Neuronal stem cell (in vitro differentiated cells): ENCODE measurements around the gene ZNF628.
A peak's percentile ranks its signal among the peaks of the same experiment; 100 is the strongest.

ENCODE experiments used
- DNase-seq: peaks from one replicate; pipeline ENCODE4 v3.0.0-alpha.2; 2013; ENCODE audit warnings: low spot score
- H2AFZ ChIP-seq: one replicate; pipeline ENCODE4 v1.6.1; 2013; ENCODE audit warnings: mild to moderate bottlenecking, low read length, inconsistent platforms
- H2AK5ac ChIP-seq: 2 replicates; pipeline ENCODE4 v1.6.1; 2013; ENCODE audit warnings: low read depth, mild to moderate bottlenecking, inconsistent platforms, low read length, moderate library complexity, mixed read lengths
- H2BK120ac ChIP-seq: 2 replicates; pipeline ENCODE4 v1.6.1; 2013; ENCODE audit warnings: low read depth, mild to moderate bottlenecking, inconsistent platforms, low read length, moderate library complexity, mixed read lengths
- H2BK12ac ChIP-seq: one replicate; pipeline ENCODE4 v1.6.1; 2013; ENCODE audit warnings: low read length, inconsistent platforms
- H2BK15ac ChIP-seq: 2 replicates; pipeline ENCODE4 v1.6.1; 2013; ENCODE audit warnings: mild to moderate bottlenecking, low read length, inconsistent platforms, mixed read lengths
- H2BK5ac ChIP-seq: one replicate; pipeline ENCODE4 v1.6.1; 2013; ENCODE audit warnings: inconsistent platforms, mild to moderate bottlenecking, low read length, moderate library complexity
- H3K14ac ChIP-seq: one replicate; pipeline ENCODE4 v1.6.1; 2013; ENCODE audit warnings: low read length, inconsistent platforms
- H3K18ac ChIP-seq: 2 replicates; pipeline ENCODE4 v1.6.1; 2013; ENCODE audit warnings: low read length, inconsistent platforms
- H3K23ac ChIP-seq: 2 replicates; pipeline ENCODE4 v1.6.1; 2013; ENCODE audit warnings: low read depth, mild to moderate bottlenecking, mixed read lengths, low read length, inconsistent platforms; ENCODE audit not compliant: poor library complexity
- H3K27ac ChIP-seq: replicated peaks from 3 replicates; pipeline ENCODE4 v1.5.1; 2013; ENCODE audit warnings: low read length, inconsistent platforms
- H3K27me3 ChIP-seq, 3 experiments: 2 replicates each; pipeline ENCODE4 v1.6.1; 2013; ENCODE audit warnings: low read length in 3 of 3, mild to moderate bottlenecking in 2 of 3, inconsistent platforms in 1 of 3, low read depth in 1 of 3, mixed read lengths in 1 of 3, moderate library complexity in 1 of 3; ENCODE audit not compliant: control insufficient read depth in 3 of 3, insufficient read depth in 3 of 3
- H3K36me3 ChIP-seq, 2 donors: replicated peaks in 1 of 2; 2 replicates each; pipeline ENCODE4 v1.6.1; 2013; ENCODE audit warnings: low read length in 2 of 2; ENCODE audit not compliant: control insufficient read depth in 2 of 2, insufficient read depth in 2 of 2
- H3K4ac ChIP-seq: 2 replicates; pipeline ENCODE4 v1.6.1; 2013; ENCODE audit warnings: inconsistent platforms, mild to moderate bottlenecking, low read length, moderate library complexity
- H3K4me1 ChIP-seq, 2 donors: 1 replicate in 1 of 2; 2 replicates in 1 of 2; pipeline ENCODE4 v1.6.1; 2013; ENCODE audit warnings: low read length in 2 of 2, low read depth in 1 of 2; ENCODE audit not compliant: control insufficient read depth in 2 of 2, insufficient read depth in 1 of 2
- H3K4me2 ChIP-seq: one replicate; pipeline ENCODE4 v1.6.1; 2013; ENCODE audit warnings: mild to moderate bottlenecking, low read length, inconsistent platforms; ENCODE audit not compliant: insufficient read depth, poor library complexity, severe bottlenecking
- H3K4me3 ChIP-seq, 2 donors: 2 replicates each; pipeline ENCODE4 v1.5.1; 2013; ENCODE audit warnings: low read length in 2 of 2, mild to moderate bottlenecking in 2 of 2, inconsistent platforms in 1 of 2, moderate library complexity in 1 of 2
- H3K79me1 ChIP-seq: one replicate; pipeline ENCODE4 v1.6.1; 2013; ENCODE audit warnings: low read depth, mild to moderate bottlenecking, inconsistent platforms, low read length, moderate library complexity
- H3K9ac ChIP-seq: one replicate; pipeline ENCODE4 v1.6.1; 2013; ENCODE audit warnings: mild to moderate bottlenecking, low read depth, low read length, inconsistent platforms; ENCODE audit not compliant: poor library complexity
- H3K9me3 ChIP-seq, 2 donors: replicated peaks in 1 of 2; 2 replicates each; pipeline versions ENCODE3 to v1.6.1; 2013; ENCODE audit warnings: low read length in 2 of 2, mild to moderate bottlenecking in 2 of 2, inconsistent platforms in 1 of 2, low read depth in 1 of 2, mixed read lengths in 1 of 2, moderate library complexity in 1 of 2; ENCODE audit not compliant: control insufficient read depth in 2 of 2, insufficient read depth in 1 of 2
- H4K8ac ChIP-seq: one replicate; pipeline ENCODE4 v1.6.1; 2013; ENCODE audit warnings: low read depth, mild to moderate bottlenecking, inconsistent platforms, low read length, moderate library complexity
- H4K91ac ChIP-seq: one replicate; pipeline ENCODE4 v1.6.1; 2013; ENCODE audit warnings: low read length, low read depth, mild to moderate bottlenecking, inconsistent platforms; ENCODE audit not compliant: poor library complexity
- WGBS, 2 donors: extraction: QIAGEN DNeasy Blood & Tissue Kit; methylation state at CpG; one replicate each; pipeline ENCODE4 v1.1.7; 2013; ENCODE audit warnings: missing lambda C conversion rate in 2 of 2, mixed read lengths in 1 of 2; ENCODE audit not compliant: insufficient read length in 2 of 2, insufficient replicate concordance in 1 of 2; ENCODE audit errors: extremely low coverage in 2 of 2; 5-methylcytosine and 5-hydroxymethylcytosine counted together

The ZNF628 gene

DNA sequence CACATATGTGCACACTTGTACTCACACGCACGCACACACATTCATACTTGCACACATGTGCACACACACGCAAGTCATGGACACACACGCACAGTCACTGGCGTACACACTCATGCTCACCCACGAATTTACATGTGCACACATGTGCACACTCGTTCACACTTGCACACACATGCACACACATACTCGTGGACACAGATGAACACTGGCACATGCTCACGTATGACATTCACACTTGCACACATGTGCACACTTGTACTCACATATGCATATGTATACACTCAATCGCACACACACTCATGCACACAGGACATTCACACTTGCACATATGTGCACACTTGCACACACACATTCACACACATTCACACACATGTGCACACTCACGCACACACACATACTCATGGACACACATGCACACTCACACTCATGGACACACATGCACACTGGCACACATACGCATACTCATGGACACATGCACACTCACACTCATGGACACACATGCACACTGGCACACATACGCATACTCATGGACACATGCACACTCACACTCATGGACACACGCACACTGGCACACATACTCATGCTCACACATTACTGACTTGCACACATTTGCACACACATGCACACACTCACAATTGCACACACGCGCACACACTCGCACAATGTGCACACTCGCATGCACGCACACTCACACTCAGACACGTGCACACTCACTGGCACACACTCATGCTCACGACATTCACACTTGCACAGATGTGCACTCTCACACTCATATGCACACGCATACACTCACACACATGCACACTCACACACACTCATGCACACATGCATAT is 51.0 kb downstream of the ZNF628 start:
- H3K9me3 ChIP-seq = peaks cover 0 to 14% of the 10 kb centered on the region in 2 donors
- H3K14ac ChIP-seq = peak overlapping the region; percentile 28
- H3K23ac ChIP-seq = peak overlapping the region; percentile 71
- H3K4me3 ChIP-seq = peak overlapping the region in 1 of 2 donors; percentile 23
- no peak overlapping the region for H2BK15ac ChIP-seq
- peak overlapping the region; percentile 71 for H3K9ac ChIP-seq
- H2AK5ac ChIP-seq = no peak overlapping the region
- no peak overlapping the region for H2BK5ac ChIP-seq
- H3K27me3 ChIP-seq = no peaks in the 10 kb centered on the region
- no peak overlapping the region for H3K27ac ChIP-seq
- H3K36me3 ChIP-seq = peaks cover 0 to 4% of the 10 kb centered on the region in 2 donors
- WGBS, 2 donors = no CpG with 5 or more reads among the region's 22 CpGs
- peaks cover 2% of the 10 kb centered on the region for H3K79me1 ChIP-seq
- no peak overlapping the region for H2BK120ac ChIP-seq
- H3K18ac ChIP-seq = no peak overlapping the region
- H2BK12ac ChIP-seq = peak overlapping the region; percentile 8
- no peak overlapping the region for H3K4ac ChIP-seq
- no peak for DNase-seq
- H3K4me1 ChIP-seq = peaks cover 14 to 17% of the 10 kb centered on the region in 2 donors
- H4K91ac ChIP-seq = peak overlapping the region; percentile 77
- H3K4me2 ChIP-seq = no peak overlapping the region
- peak overlapping the region; percentile 52 for H4K8ac ChIP-seq
- no peak overlapping the region for H2AFZ ChIP-seq

DNA sequence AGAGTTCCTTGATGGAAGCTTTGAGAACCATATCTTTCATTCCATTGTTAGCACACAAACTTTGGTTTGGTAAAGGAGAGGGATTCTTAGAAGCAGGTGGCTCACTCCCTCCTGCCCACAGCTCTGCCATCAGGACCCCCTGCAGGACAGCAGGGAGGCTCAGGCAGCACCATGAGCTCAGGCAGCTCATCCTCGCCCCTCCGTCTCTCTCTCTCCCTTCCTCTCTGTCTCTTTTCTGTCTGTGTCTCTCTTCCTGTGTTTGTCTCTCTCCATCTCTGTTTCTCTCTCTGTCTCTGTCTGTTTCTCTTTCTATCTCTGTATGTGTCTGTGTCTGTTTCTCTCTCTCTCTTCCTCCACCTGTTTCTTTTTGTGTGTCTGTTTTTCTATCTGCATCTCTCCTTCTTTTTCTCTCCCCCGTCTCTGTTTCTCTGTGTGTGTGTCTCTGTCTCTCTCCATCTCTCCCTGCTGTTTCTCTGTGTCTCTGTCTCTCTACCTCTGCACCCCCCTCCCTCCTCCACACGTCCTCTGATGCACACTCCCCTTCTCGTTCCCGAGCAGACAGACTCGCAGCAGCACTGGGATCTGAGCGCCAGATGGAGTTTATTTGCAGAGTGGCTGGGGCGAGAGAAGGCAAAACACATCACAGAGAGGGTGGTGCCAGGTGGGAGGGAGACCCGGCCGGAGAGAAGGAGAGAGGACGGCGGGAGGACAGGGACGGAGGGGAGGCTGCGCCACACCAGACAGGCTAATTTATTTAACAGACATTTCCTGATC is 51.8 kb downstream of the ZNF628 start:
- H4K8ac ChIP-seq = peak overlapping the region; percentile 17
- H3K36me3 ChIP-seq = peaks cover 0 to 4% of the 10 kb centered on the region in 2 donors
- H3K79me1 ChIP-seq = peaks cover 2% of the 10 kb centered on the region
- no peak for DNase-seq
- H3K18ac ChIP-seq = peak overlapping the region; percentile 15
- no peak overlapping the region for H2BK12ac ChIP-seq
- peaks cover 14 to 17% of the 10 kb centered on the region in 2 donors for H3K4me1 ChIP-seq
- H2BK120ac ChIP-seq = no peak overlapping the region
- H3K4ac ChIP-seq = no peak overlapping the region
- H2BK5ac ChIP-seq = no peak overlapping the region
- H4K91ac ChIP-seq = no peak overlapping the region
- H3K27me3 ChIP-seq = no peaks in the 10 kb centered on the region
- no peak overlapping the region for H2BK15ac ChIP-seq
- peaks cover 0 to 14% of the 10 kb centered on the region in 2 donors for H3K9me3 ChIP-seq
- no peak overlapping the region for H2AK5ac ChIP-seq
- H2AFZ ChIP-seq = peak overlapping the region; percentile 72
- no peak overlapping the region for H3K14ac ChIP-seq
- no peak overlapping the region for H3K4me3 ChIP-seq
- H3K4me2 ChIP-seq = no peak overlapping the region
- H3K23ac ChIP-seq = peak overlapping the region; percentile 18
- H3K27ac ChIP-seq = no peak overlapping the region
- no CpG with 5 or more reads among the region's 15 CpGs for WGBS, 2 donors
- H3K9ac ChIP-seq = peak overlapping the region; percentile 63

DNA sequence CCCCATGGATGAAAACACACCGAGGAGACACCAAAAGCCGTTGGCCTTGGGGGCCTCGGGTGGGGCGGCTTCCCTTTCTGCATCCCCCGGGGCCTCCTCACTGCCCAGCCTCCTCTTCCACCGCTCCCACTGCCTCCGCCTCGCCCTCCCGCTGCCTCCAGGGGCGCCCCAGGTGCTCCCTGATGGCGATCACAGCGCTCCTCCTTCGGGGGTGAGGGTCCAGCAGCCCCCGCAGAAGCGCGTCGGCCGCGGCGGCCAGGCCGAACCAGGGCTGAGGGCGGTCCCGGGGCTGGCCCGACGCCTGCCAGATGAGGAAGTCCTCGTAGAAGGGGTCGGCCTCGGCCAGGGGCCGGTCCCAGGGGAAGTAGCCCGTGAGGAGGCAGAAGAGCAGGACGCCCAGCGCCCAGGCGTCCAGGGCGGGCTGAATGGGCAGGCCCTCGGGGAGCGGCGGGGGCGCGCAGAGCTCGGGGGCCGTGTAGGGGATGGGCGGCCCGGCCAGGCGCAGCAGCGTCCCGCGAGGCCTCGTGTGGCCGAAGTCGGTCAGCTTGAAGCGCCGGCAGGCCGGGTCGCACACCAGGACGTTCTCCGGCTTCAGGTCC is 53.3 kb downstream of the ZNF628 start:
- peaks cover 2% of the 10 kb centered on the region for H3K79me1 ChIP-seq
- no peak overlapping the region for H3K4ac ChIP-seq
- H4K8ac ChIP-seq = no peak overlapping the region
- H4K91ac ChIP-seq = no peak overlapping the region
- peak overlapping the region; percentile 62 for H2BK15ac ChIP-seq
- H3K9ac ChIP-seq = no peak overlapping the region
- WGBS, 2 donors = no CpG with 5 or more reads among the region's 56 CpGs
- H3K4me2 ChIP-seq = no peak overlapping the region
- H3K18ac ChIP-seq = peak overlapping the region; percentile 8
- peak overlapping the region; percentile 45 for H2AFZ ChIP-seq
- peak overlapping the region; percentile 86 for H2AK5ac ChIP-seq
- peaks cover 14 to 17% of the 10 kb centered on the region in 2 donors for H3K4me1 ChIP-seq
- no peak overlapping the region for H3K14ac ChIP-seq
- H3K27ac ChIP-seq = no peak overlapping the region
- peaks cover 0 to 14% of the 10 kb centered on the region in 2 donors for H3K9me3 ChIP-seq
- DNase-seq = no peak
- peak overlapping the region; percentile 40 for H2BK120ac ChIP-seq
- H2BK5ac ChIP-seq = no peak overlapping the region
- no peaks in the 10 kb centered on the region for H3K27me3 ChIP-seq
- no peak overlapping the region for H2BK12ac ChIP-seq
- H3K4me3 ChIP-seq = no peak overlapping the region
- H3K23ac ChIP-seq = peak overlapping the region; percentile 80
- H3K36me3 ChIP-seq = peaks cover 0 to 4% of the 10 kb centered on the region in 2 donors
